Measurements from ENCODE around the gene ARL2.

GRCh38 chr11:64994318-64994717 is 19.6 kb upstream of the ARL2 start:
- TF ChIP-seq CTCF (IDR thresholded peaks at IDR 0.05; ENCODE audit: low read depth, low read length, poor library complexity, severe bottlenecking) (no peak), EZH2phosphoT487 (IDR thresholded peaks at IDR 0.05; ENCODE audit: borderline replicate concordance, low read length) (no peak)
